HepG2 (cell line): Measurements from ENCODE around the gene PASK.

ENCODE experiments used
- CTCF ChIP-seq: sonication (generic); formaldehyde crosslinking; IDR thresholded peaks from 2 replicates; pipeline ENCODE4 v1.5.0; 2020; ENCODE audit warnings: mild to moderate bottlenecking, missing genetic modification reagents, moderate library complexity
- ESRRA ChIP-seq: sonication (generic); formaldehyde crosslinking; IDR thresholded peaks from 2 replicates; pipeline ENCODE4 v1.5.1; 2020; ENCODE audit warnings: mild to moderate bottlenecking, low read depth, missing genetic modification reagents
- JUN ChIP-seq: sonication (generic); formaldehyde crosslinking; IDR thresholded peaks from 2 replicates; pipeline ENCODE4 v1.4.0; 2020; ENCODE audit warnings: mild to moderate bottlenecking, missing genetic modification reagents
- JUNB ChIP-seq: sonication (generic); formaldehyde crosslinking; IDR thresholded peaks from 2 replicates; pipeline ENCODE4 v1.8.0; 2022; ENCODE audit warnings: missing genetic modification reagents, mild to moderate bottlenecking, borderline replicate concordance
- KAT7 ChIP-seq: IDR thresholded peaks from 2 replicates; pipeline ENCODE4 v1.6.1; 2018; ENCODE audit warnings: borderline replicate concordance, missing compliant biosample characterization
- NFIC ChIP-seq: IDR thresholded peaks from 2 replicates; pipeline ENCODE4 v1.6.1; 2012; ENCODE audit warnings: mild to moderate bottlenecking, low read length, inconsistent platforms
- ZBTB46 ChIP-seq: sonication (generic); formaldehyde crosslinking; IDR thresholded peaks from 2 replicates; pipeline ENCODE4 v1.4.0; 2020; ENCODE audit warnings: mild to moderate bottlenecking, missing genetic modification reagents, borderline replicate concordance
- ZNF263 ChIP-seq: sonication (generic); formaldehyde crosslinking; IDR thresholded peaks from 2 replicates; pipeline ENCODE4 v1.4.0; 2020; ENCODE audit warnings: missing genetic modification reagents

GRCh38 chr2:241070811-241071676, 78.2 kb downstream of the PASK start:
- no peak for TF ChIP-seq ESRRA (CRISPR knock-in tag)
- no peak for TF ChIP-seq CTCF (CRISPR knock-in tag)
- no peak for TF ChIP-seq JUN (CRISPR knock-in tag)
- TF ChIP-seq NFIC, result no peak
- no peak for TF ChIP-seq JUNB
- TF ChIP-seq ZNF263 (CRISPR knock-in tag), result no peak
- no peak for TF ChIP-seq ZBTB46
- no peak for TF ChIP-seq KAT7 (CRISPR knock-in tag)
